ENCODE data around the gene PEX5L. TPM values are rescaled to one million over a fixed set of nuclear protein-coding genes. Genes with fewer than 3 reads are reported as not detected.
"Not testable (repeated sequence)": the region's sequence is repeated elsewhere in the genome, so short reads cannot be mapped to it uniquely, and the experiment has no call there.

Gene PEX5L
- total RNA-seq, 6 experiments from 2014 or later, result not detected

DNA sequence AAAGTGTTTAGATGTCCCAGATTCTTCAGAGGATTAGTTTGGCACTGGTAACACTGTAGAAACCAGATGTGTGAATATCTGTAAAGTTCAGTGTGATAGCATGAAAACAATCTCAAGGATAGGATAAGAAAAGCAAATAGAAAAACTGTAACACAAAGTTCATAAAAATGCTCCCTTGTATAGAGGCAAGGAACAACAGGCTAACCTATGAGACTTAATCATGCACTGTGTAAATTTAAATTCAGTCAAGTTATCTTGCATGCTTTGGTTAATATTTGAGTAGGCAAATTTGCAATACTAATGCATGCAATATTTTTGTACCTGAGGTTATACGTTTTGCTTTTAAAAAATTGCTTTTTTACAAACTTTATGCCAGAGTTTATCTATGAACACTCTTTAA is 239.5 kb downstream of the PEX5L start:
- TF ChIP-seq POLR2A (IDR thresholded peaks at IDR 0.05), result no peak
- TF ChIP-seq CTCF (IDR thresholded peaks at IDR 0.05), result no peak
- H3K36me3 ChIP-seq, result no peaks in the 10 kb centered on the region
- ATAC-seq, result no peak
- no peak overlapping the region for H3K4me3 ChIP-seq
- H3K9me3 ChIP-seq, result no peaks in the 10 kb centered on the region
- H3K27ac ChIP-seq, result no peak overlapping the region
- 50% methylated on average over 1 of the region's 1 CpG for WGBS (ENCODE audit: insufficient coverage, low coverage, low lambda C conversion rate, missing lambda C conversion rate)
- DNase-seq, result no peak
- intact Hi-C loops (cut with DNase I), result no loop called here
- H3K27me3 ChIP-seq, result no peaks in the 10 kb centered on the region
- no peaks in the 10 kb centered on the region for H3K4me1 ChIP-seq

DNA sequence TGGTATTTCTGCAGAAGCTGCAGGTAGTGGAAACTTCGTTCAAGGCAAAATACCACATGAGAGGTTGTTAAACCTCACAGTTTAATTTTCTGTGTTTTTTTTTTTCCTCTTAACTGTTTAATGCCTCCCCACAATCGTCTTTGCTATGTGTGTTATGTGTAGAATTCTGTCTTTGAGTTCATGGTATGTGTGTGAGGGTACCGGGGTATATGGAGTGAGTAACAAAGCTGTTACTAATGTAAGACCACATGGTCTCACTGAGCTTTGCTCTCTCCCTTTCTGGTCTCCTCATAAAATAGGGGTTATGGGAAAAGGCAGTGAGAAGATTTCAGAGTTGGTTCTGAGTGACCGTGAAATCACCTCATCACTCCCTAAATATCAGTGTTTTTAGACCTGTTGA is 240.3 kb downstream of the PEX5L start:
- Histone ChIP-seq H3K9me3 (no peaks in the 10 kb centered on the region), H3K4me1 (no peaks in the 10 kb centered on the region), H3K27ac (no peak overlapping the region), H3K36me3 (no peaks in the 10 kb centered on the region), H3K4me3 (no peak overlapping the region), H3K27me3 (no peaks in the 10 kb centered on the region)
- DNase-seq (no peak), ATAC-seq (no peak)
- 82% methylated on average over 4 of the region's 4 CpGs for WGBS (ENCODE audit: insufficient coverage, low coverage, low lambda C conversion rate, missing lambda C conversion rate)
- TF ChIP-seq POLR2A (IDR thresholded peaks at IDR 0.05), result no peak
- TF ChIP-seq CTCF (IDR thresholded peaks at IDR 0.05), result no peak
- intact Hi-C loops (cut with DNase I), result no loop called here

DNA sequence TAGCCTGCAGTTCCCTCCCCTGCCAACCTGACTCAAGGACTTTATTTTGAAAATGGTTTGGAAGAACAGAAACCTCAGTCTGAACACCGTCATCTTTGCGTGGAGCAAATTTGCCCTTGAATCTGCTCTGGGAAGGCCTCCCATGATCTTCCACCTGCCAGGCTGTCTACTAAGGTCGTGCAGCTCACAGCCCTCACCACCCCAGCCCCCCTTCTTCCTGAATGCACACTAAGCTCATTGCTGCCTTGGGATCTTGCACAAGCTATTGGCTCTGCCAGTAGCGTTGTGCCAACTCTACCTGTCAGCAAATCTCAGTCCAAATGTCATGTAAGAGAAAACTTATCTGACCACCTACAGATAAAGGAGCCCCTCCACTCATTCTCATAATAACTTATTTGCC is 242.4 kb downstream of the PEX5L start:
- Histone ChIP-seq H3K4me1 (no peaks in the 10 kb centered on the region), H3K27me3 (no peaks in the 10 kb centered on the region), H3K27ac (no peak overlapping the region), H3K36me3 (no peaks in the 10 kb centered on the region), H3K9me3 (no peaks in the 10 kb centered on the region), H3K4me3 (no peak overlapping the region)
- DNase-seq (peak in 1 of 3 donors; percentile 49), ATAC-seq (peak in 1 of 4 donors; percentile 61)
- intact Hi-C loops (cut with DNase I), result no loop called here
- WGBS (ENCODE audit: insufficient coverage, low coverage, low lambda C conversion rate, missing lambda C conversion rate), result 52% methylated on average over 4 of the region's 4 CpGs
- TF ChIP-seq CTCF (IDR thresholded peaks at IDR 0.05), result no peak
- TF ChIP-seq POLR2A (IDR thresholded peaks at IDR 0.05), result no peak

DNA sequence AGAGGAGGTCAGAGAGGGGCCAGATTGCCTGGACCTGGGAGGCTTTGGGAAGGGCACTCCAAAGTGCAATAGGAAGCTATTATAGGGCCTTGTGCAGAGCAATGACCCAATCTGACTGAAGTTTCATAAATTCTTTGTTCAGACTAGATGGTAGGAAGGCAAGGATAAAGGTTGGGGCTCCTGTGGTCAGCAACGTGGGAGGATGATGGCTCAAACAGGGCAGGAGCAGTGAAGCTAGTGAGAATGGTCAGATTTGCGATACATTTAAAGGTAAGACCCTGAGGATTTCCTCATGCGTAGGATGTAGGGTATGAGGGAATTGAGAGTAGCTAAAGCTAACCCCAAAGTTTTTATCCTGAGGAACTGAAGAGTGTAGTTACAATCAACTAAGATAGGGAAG is 244.9 kb downstream of the PEX5L start:
- H3K4me3 ChIP-seq, result no peak overlapping the region
- no peaks in the 10 kb centered on the region for H3K9me3 ChIP-seq
- intact Hi-C loops (cut with DNase I), result no loop called here
- H3K27me3 ChIP-seq, result no peaks in the 10 kb centered on the region
- H3K36me3 ChIP-seq, result no peaks in the 10 kb centered on the region
- DNase-seq, result no peak
- no peak overlapping the region for H3K27ac ChIP-seq
- TF ChIP-seq CTCF (IDR thresholded peaks at IDR 0.05), result no peak
- TF ChIP-seq POLR2A (IDR thresholded peaks at IDR 0.05), result no peak
- WGBS (ENCODE audit: insufficient coverage, low coverage, low lambda C conversion rate, missing lambda C conversion rate), result 95% methylated on average over 3 of the region's 3 CpGs
- H3K4me1 ChIP-seq, result no peaks in the 10 kb centered on the region
- no peak for ATAC-seq

DNA sequence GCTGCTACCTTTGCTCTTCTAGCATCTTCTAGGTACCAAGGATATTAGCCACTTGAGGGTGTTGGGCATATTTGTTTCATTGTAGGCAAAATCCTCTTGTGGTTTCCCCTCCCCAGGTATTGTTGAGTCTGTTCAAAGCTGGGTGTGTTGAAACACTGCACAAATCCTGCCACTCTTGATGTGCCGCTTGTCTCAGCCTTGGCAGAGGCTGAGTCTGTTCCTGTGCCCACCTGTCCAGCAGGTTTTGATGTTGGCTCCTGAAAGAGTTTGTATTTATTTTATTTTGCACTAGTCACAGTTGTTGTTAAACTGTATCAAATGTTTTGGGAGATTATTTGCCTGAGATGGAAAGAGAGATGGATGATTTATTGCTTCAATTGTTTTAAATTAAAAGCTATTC is 247.7 kb downstream of the PEX5L start:
- no peak for DNase-seq
- TF ChIP-seq CTCF (IDR thresholded peaks at IDR 0.05) (no peak), POLR2A (IDR thresholded peaks at IDR 0.05) (no peak)
- Histone ChIP-seq H3K27ac (no peak overlapping the region), H3K36me3 (peaks cover 0 to under 1% (median 0%) of the 10 kb centered on the region in 4 donors), H3K9me3 (no peaks in the 10 kb centered on the region), H3K4me3 (no peak overlapping the region), H3K27me3 (no peaks in the 10 kb centered on the region), H3K4me1 (no peaks in the 10 kb centered on the region)
- 100% methylated on average over 1 of the region's 1 CpG for WGBS (ENCODE audit: insufficient coverage, low coverage, low lambda C conversion rate, missing lambda C conversion rate)
- no peak for ATAC-seq
- intact Hi-C loops (cut with DNase I), result no loop called here

GRCh38 chr3:179782841-179783240 is 253.9 kb downstream of the PEX5L start:
- intact Hi-C loops (cut with DNase I); ATAC-seq; H3K27ac ChIP-seq; H3K4me1 ChIP-seq; DNase-seq; H3K9me3 ChIP-seq; H3K27me3 ChIP-seq; H3K4me3 ChIP-seq: not testable (repeated sequence)
- 97% methylated on average over 5 of the region's 5 CpGs for WGBS (ENCODE audit: insufficient coverage, low coverage, low lambda C conversion rate, missing lambda C conversion rate)
- peaks cover 0 to 10% (median 2%) of the 10 kb centered on the region in 4 donors for H3K36me3 ChIP-seq
